A549 (cell line): ENCODE data around the gene CLSTN1.

Experiments used
- CTCF ChIP-seq: fragments of >200 bp; sonication (Bioruptor Twin); formaldehyde crosslinking; IDR thresholded peaks from 3 replicates; pipeline ENCODE4 v1.5.1; 2016
- EHMT2 ChIP-seq: fragments of 200-600 bp; sonication (generic); IDR thresholded peaks from 2 replicates; pipeline ENCODE4 v1.6.1; 2016; ENCODE audit warnings: antibody characterized with exemption, low read depth, mild to moderate bottlenecking, moderate library complexity
- PHF8 ChIP-seq: fragments of 200-600 bp; sonication (generic); IDR thresholded peaks from 2 replicates; pipeline ENCODE4 v1.6.1; 2016; ENCODE audit warnings: low read depth, mild to moderate bottlenecking, antibody characterized with exemption, moderate library complexity, borderline replicate concordance
- POLR2A ChIP-seq: IDR thresholded peaks from 2 replicates; pipeline ENCODE4 v1.6.1; 2012; ENCODE audit warnings: mild to moderate bottlenecking, low read length
- POLR2AphosphoS2 ChIP-seq: conservative IDR thresholded peaks from 2 replicates; pipeline ENCODE4 v1.6.1; 2012; ENCODE audit warnings: low read length, improper control_type of control experiment, inconsistent platforms
- ZSCAN20 ChIP-seq: fragments of 250-450 bp; sonication (Bioruptor Pico); IDR thresholded peaks from 2 replicates; pipeline ENCODE4 v1.8.0; 2022; ENCODE audit warnings: mild to moderate bottlenecking, moderate library complexity

GRCh38 chr1:9873385-9873784 lies 49.6 kb upstream of the CLSTN1 start:
- TF ChIP-seq POLR2AphosphoS2: no peak
- TF ChIP-seq POLR2A: no peak
- TF ChIP-seq CTCF: no peak
- TF ChIP-seq PHF8: no peak
- TF ChIP-seq EHMT2: no peak
- no peak for TF ChIP-seq ZSCAN20 (CRISPR knock-in tag)
